Measurements from ENCODE around the gene RHD.
"Not testable (repeated sequence)": the region's sequence is repeated elsewhere in the genome, so short reads cannot be mapped to it uniquely, and the experiment has no call there.

GRCh38 chr1:25302330-25302729, 30.0 kb downstream of the RHD start:
- not testable (repeated sequence) for TF ChIP-seq CTCF (IDR thresholded peaks at IDR 0.05; ENCODE audit: low read depth, low read length, missing input control); TAF1 (conservative IDR thresholded peaks at IDR 0.05); RAD21 (IDR thresholded peaks at IDR 0.05); SP1 (IDR thresholded peaks at IDR 0.05); MAX (IDR thresholded peaks at IDR 0.05); NR2F2 (IDR thresholded peaks at IDR 0.05); RXRA (IDR thresholded peaks at IDR 0.05); ZBTB33 (IDR thresholded peaks at IDR 0.05)
